AG10803 (cell line): Measurements from ENCODE around the gene SLC16A11.
A peak's percentile ranks its signal among the peaks of the same experiment; 100 is the strongest.

Experiments
- DNase-seq: peaks from one replicate; pipeline ENCODE4 v3.0.0; 2010; ENCODE audit warnings: low read depth
- H3K4me3 ChIP-seq: 2 replicates; pipeline ENCODE4 v1.5.1; 2011; ENCODE audit warnings: mild to moderate bottlenecking, low read length, control low read depth
- CTCF ChIP-seq: conservative IDR thresholded peaks from 2 replicates; pipeline ENCODE4 v1.5.1; 2011; ENCODE audit warnings: mild to moderate bottlenecking, low read length, control low read depth, inconsistent platforms

SLC16A11 gene

GRCh38 chr17:7022781-7023571 lies 20.9 kb downstream of the SLC16A11 start, which contains the start of gene BCL6B:
TSS of gene BCL6B (plus strand) at chr17:7023050. CDS start at chr17:7023672, 622 bp downstream.
- DNase-seq, result no peak
- peak within 1 kb of the TSS; percentile 42 for H3K4me3 ChIP-seq
- no peak for TF ChIP-seq CTCF

- DNase-seq, result peak; percentile 59
- TF ChIP-seq CTCF, result peak; percentile 69
- H3K4me3 ChIP-seq, result peak overlapping the region; percentile 42
Observed at GRCh38 chr17:7021993-7022778, 21.7 kb downstream of the SLC16A11 start.

GRCh38 chr17:7020894-7021664 lies 22.8 kb downstream of the SLC16A11 start:
- DNase-seq, result no peak
- no peak overlapping the region for H3K4me3 ChIP-seq
- TF ChIP-seq CTCF, result no peak

- peak; percentile 61 for DNase-seq
- H3K4me3 ChIP-seq, result peak overlapping the region; percentile 60
- no peak for TF ChIP-seq CTCF
Observed at GRCh38 chr17:7019839-7020519, 23.9 kb downstream of the SLC16A11 start.

GRCh38 chr17:7019367-7019766 lies 24.5 kb downstream of the SLC16A11 start:
- TF ChIP-seq CTCF, result no peak
- peak overlapping the region; percentile 60 for H3K4me3 ChIP-seq
- no peak for DNase-seq

GRCh38 chr17:7018331-7018964 lies 25.4 kb downstream of the SLC16A11 start:
- peak overlapping the region; percentile 60 for H3K4me3 ChIP-seq
- no peak for TF ChIP-seq CTCF
- peak; percentile 60 for DNase-seq
